Measurements from ENCODE around the gene PSG6. TPM values are rescaled to one million over a fixed set of nuclear protein-coding genes. Genes with fewer than 3 reads are reported as not detected.
A peak's percentile ranks its signal among the peaks of the same experiment; 100 is the strongest.
"Not testable (repeated sequence)": the region's sequence is repeated elsewhere in the genome, so short reads cannot be mapped to it uniquely, and the experiment has no call there.

Gene PSG6
- total RNA-seq, 1 donor from 2014 or later = not detected

- no peak overlapping the region for H3K4me3 Mint-ChIP-seq (ENCODE audit: unreplicated experiment)
- no peaks in the 10 kb centered on the region for H3K27me3 Mint-ChIP-seq (ENCODE audit: unreplicated experiment)
- H3K4me1 Mint-ChIP-seq (ENCODE audit: unreplicated experiment) = no peaks in the 10 kb centered on the region
- DNase-seq (ENCODE audit: extremely low spot score, unreplicated experiment) = no peak
- H3K9me3 Mint-ChIP-seq (ENCODE audit: unreplicated experiment) = peaks cover 32% of the 10 kb centered on the region
- TF ChIP-seq CTCF (IDR thresholded peaks at IDR 0.05) = no peak
- H3K36me3 Mint-ChIP-seq (ENCODE audit: unreplicated experiment) = no peaks in the 10 kb centered on the region
- H3K27ac Mint-ChIP-seq (ENCODE audit: unreplicated experiment) = no peak overlapping the region
Observed at GRCh38 chr19:42872608-42873007, 45.1 kb downstream of the PSG6 start.

GRCh38 chr19:42857544-42857867 lies 60.2 kb downstream of the PSG6 start:
- no peaks in the 10 kb centered on the region for H3K4me1 Mint-ChIP-seq (ENCODE audit: unreplicated experiment)

GRCh38 chr19:42856866-42857543 lies 60.7 kb downstream of the PSG6 start:
- TF ChIP-seq CTCF (IDR thresholded peaks at IDR 0.05) = peak; percentile 26
- H3K4me3 Mint-ChIP-seq (ENCODE audit: unreplicated experiment); H3K36me3 Mint-ChIP-seq (ENCODE audit: unreplicated experiment); H3K27ac Mint-ChIP-seq (ENCODE audit: unreplicated experiment); H3K4me1 Mint-ChIP-seq (ENCODE audit: unreplicated experiment); H3K9me3 Mint-ChIP-seq (ENCODE audit: unreplicated experiment); H3K27me3 Mint-ChIP-seq (ENCODE audit: unreplicated experiment): not testable (repeated sequence)
- peak; percentile 79 for DNase-seq (ENCODE audit: extremely low spot score, unreplicated experiment)

More at GRCh38 chr19:42857544-42857867, 60.2 kb downstream of the PSG6 start:
- Mint-ChIP-seq H3K9me3 (ENCODE audit: unreplicated experiment) (peaks cover 5% of the 10 kb centered on the region), H3K27me3 (ENCODE audit: unreplicated experiment) (no peaks in the 10 kb centered on the region), H3K27ac (ENCODE audit: unreplicated experiment) (no peak overlapping the region), H3K4me3 (ENCODE audit: unreplicated experiment) (no peak overlapping the region), H3K36me3 (ENCODE audit: unreplicated experiment) (no peaks in the 10 kb centered on the region)
- peak; percentile 34 for DNase-seq (ENCODE audit: extremely low spot score, unreplicated experiment)
- no peak for TF ChIP-seq CTCF (IDR thresholded peaks at IDR 0.05)

- not testable (repeated sequence) for H3K4me3 Mint-ChIP-seq (ENCODE audit: unreplicated experiment); DNase-seq (ENCODE audit: extremely low spot score, unreplicated experiment); H3K36me3 Mint-ChIP-seq (ENCODE audit: unreplicated experiment); H3K4me1 Mint-ChIP-seq (ENCODE audit: unreplicated experiment); H3K27me3 Mint-ChIP-seq (ENCODE audit: unreplicated experiment); H3K9me3 Mint-ChIP-seq (ENCODE audit: unreplicated experiment); H3K27ac Mint-ChIP-seq (ENCODE audit: unreplicated experiment)
Observed at GRCh38 chr19:42854745-42855144, 62.9 kb downstream of the PSG6 start.

- H3K36me3 Mint-ChIP-seq (ENCODE audit: unreplicated experiment); H3K4me1 Mint-ChIP-seq (ENCODE audit: unreplicated experiment); H3K27me3 Mint-ChIP-seq (ENCODE audit: unreplicated experiment); H3K27ac Mint-ChIP-seq (ENCODE audit: unreplicated experiment); DNase-seq (ENCODE audit: extremely low spot score, unreplicated experiment); H3K4me3 Mint-ChIP-seq (ENCODE audit: unreplicated experiment); H3K9me3 Mint-ChIP-seq (ENCODE audit: unreplicated experiment): not testable (repeated sequence)
Observed at GRCh38 chr19:42853231-42853630, 64.5 kb downstream of the PSG6 start.

GRCh38 chr19:42852821-42853220 lies 64.9 kb downstream of the PSG6 start:
- not testable (repeated sequence) for H3K4me3 Mint-ChIP-seq (ENCODE audit: unreplicated experiment); DNase-seq (ENCODE audit: extremely low spot score, unreplicated experiment); H3K36me3 Mint-ChIP-seq (ENCODE audit: unreplicated experiment); H3K27ac Mint-ChIP-seq (ENCODE audit: unreplicated experiment); H3K9me3 Mint-ChIP-seq (ENCODE audit: unreplicated experiment); H3K4me1 Mint-ChIP-seq (ENCODE audit: unreplicated experiment); H3K27me3 Mint-ChIP-seq (ENCODE audit: unreplicated experiment)

Other genes starting within 250 kb of the PSG6 start
- gene PSG3, start 177.4 kb downstream of the PSG6 start, total RNA-seq = not detected in 2 replicates
- not detected in 2 replicates for gene PSG8, start 152.2 kb downstream of the PSG6 start, total RNA-seq
- gene PSG1, start 38.2 kb downstream of the PSG6 start, total RNA-seq = not detected in 2 replicates
- not detected in 2 replicates for gene PSG7, start 19.3 kb upstream of the PSG6 start, total RNA-seq
- not detected in 2 replicates for gene PSG11, start 108.6 kb upstream of the PSG6 start, total RNA-seq
- gene PSG2, start 164.8 kb upstream of the PSG6 start, total RNA-seq = not detected in 2 replicates

Data from osteocyte (in vitro differentiated cells).